Activated CD4-positive, alpha-beta T cell treated with anti-CD3 and anti-CD28 coated beads for 36 hours (primary cell): ENCODE data around the gene HOXA7. TPM values are rescaled to one million over a fixed set of nuclear protein-coding genes. Genes with fewer than 3 reads are reported as not detected.

Experiments used
- ATAC-seq: fragments of 200-7000 bp; cut with Tn5 transposase; one replicate; pipeline ENCODE4 v1.10.0; 2021; ENCODE audit warnings: mild to moderate bottlenecking, moderate library complexity
- CTCF ChIA-PET: fragments of 350-600 bp; sonication (Branson Sonifier 250); formaldehyde crosslinking; loops from one replicate; lab custom pipeline; 2021; ENCODE audit warnings: antibody characterized with exemption; lab: Charles Lee
- POLR2A ChIA-PET: fragments of 350-600 bp; sonication (Branson Sonifier 250); formaldehyde crosslinking; loops from one replicate; lab custom pipeline; 2021; ENCODE audit warnings: antibody characterized with exemption, inconsistent platforms; lab: Charles Lee
- DNase-seq: peaks from one replicate; pipeline ENCODE4 v3.0.0-alpha.2; 2020
- H3K27ac Mint-ChIP-seq: one replicate; pipeline ENCODE4 v1.8.0; 2021; ENCODE audit warnings: mixed read lengths
- H3K27me3 Mint-ChIP-seq: one replicate; pipeline ENCODE4 v1.8.0; 2021; ENCODE audit warnings: mixed read lengths
- H3K36me3 Mint-ChIP-seq: one replicate; pipeline ENCODE4 v1.8.0; 2021; ENCODE audit warnings: low read depth, mixed read lengths
- H3K4me1 Mint-ChIP-seq: one replicate; pipeline ENCODE4 v1.8.0; 2021; ENCODE audit warnings: mixed read lengths
- H3K4me3 Mint-ChIP-seq: one replicate; pipeline ENCODE4 v1.8.0; 2021; ENCODE audit warnings: mild to moderate bottlenecking, moderate library complexity, mixed read lengths
- H3K9me3 Mint-ChIP-seq: one replicate; pipeline ENCODE4 v1.8.0; 2021; ENCODE audit warnings: low read depth, mixed read lengths
- intact Hi-C, 2 experiments: fragments of 100-400 bp; cut with DNase I in 1 of 2; cut with micrococcal nuclease in 1 of 2; formaldehyde crosslinking; loops; one replicate each; pipeline versions ENCODE4 v1.14.2 to v1.15.1; 2022 to 2024; cut with DNase I, micrococcal nuclease
- total RNA-seq, 2 experiments: library from RNA; stranded (reverse); gene quantifications; one replicate each; pipeline ENCODE4 v1.2.3, GENCODE V29; 2021

HOXA7 gene
- total RNA-seq, 2 experiments from 2014 or later = not detected

DNA sequence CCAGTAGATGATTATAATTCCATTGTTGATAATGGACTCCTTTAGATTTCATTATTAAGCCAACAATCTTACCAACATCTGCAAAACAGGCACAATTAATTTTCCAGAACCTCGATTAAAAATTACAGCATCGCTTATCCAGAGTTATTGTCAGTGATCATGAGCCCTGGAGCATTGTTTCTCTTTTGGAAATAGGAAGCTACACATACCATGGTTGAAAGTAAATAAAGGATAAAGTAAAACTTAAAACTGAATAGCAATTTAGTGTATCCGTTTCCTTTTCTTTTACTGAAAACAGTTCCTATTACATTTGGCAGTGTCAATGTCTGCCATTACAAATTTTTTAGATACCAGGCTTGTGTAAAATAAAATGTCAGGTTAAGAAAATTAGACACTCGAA, 44.1 kb downstream of the HOXA7 start:
- POLR2A ChIA-PET = no interaction called here
- ATAC-seq = no peak

DNA sequence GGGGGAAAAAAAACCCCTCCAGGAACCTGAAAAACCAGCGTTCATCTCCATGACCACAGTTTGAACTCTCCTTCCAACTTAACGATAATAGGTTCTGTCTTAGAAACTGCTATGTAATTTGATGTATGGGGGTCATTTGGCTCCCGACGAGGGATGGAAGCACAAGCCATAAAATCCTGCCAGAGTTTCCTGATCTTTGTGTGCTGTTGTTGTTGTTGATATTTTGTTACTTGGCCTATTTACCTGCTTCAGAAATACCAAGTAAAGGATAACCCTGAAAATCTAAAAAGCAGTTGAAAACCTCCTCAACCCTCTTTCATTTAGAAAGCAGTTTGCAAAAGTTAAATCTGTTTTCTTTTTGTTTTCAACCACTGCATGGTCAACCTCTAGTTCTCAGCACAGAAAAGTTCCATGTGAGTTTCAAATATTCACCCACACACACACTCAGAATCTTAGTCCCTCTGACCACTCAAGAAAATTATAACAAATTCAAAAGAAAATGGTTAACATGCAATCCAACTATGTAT, 44.7 kb downstream of the HOXA7 start:
- Mint-ChIP-seq H3K27ac (no peak overlapping the region), H3K9me3 (no peaks in the 10 kb centered on the region), H3K36me3 (no peaks in the 10 kb centered on the region), H3K4me3 (no peak overlapping the region), H3K4me1 (no peaks in the 10 kb centered on the region), H3K27me3 (peaks cover 13% of the 10 kb centered on the region)
- ATAC-seq = no peak
- POLR2A ChIA-PET = no interaction called here
- CTCF ChIA-PET = no interaction called here
- DNase-seq = no peak
- intact Hi-C loops = no loop called here

More for the DNA sequence above, 44.1 kb downstream of the HOXA7 start:
- H3K36me3 Mint-ChIP-seq = no peaks in the 10 kb centered on the region
- intact Hi-C loops = no loop called here
- H3K4me1 Mint-ChIP-seq = no peaks in the 10 kb centered on the region
- no peaks in the 10 kb centered on the region for H3K9me3 Mint-ChIP-seq
- DNase-seq = no peak
- peaks cover 13% of the 10 kb centered on the region for H3K27me3 Mint-ChIP-seq
- H3K4me3 Mint-ChIP-seq = no peak overlapping the region
- CTCF ChIA-PET = no interaction called here
- H3K27ac Mint-ChIP-seq = no peak overlapping the region

DNA sequence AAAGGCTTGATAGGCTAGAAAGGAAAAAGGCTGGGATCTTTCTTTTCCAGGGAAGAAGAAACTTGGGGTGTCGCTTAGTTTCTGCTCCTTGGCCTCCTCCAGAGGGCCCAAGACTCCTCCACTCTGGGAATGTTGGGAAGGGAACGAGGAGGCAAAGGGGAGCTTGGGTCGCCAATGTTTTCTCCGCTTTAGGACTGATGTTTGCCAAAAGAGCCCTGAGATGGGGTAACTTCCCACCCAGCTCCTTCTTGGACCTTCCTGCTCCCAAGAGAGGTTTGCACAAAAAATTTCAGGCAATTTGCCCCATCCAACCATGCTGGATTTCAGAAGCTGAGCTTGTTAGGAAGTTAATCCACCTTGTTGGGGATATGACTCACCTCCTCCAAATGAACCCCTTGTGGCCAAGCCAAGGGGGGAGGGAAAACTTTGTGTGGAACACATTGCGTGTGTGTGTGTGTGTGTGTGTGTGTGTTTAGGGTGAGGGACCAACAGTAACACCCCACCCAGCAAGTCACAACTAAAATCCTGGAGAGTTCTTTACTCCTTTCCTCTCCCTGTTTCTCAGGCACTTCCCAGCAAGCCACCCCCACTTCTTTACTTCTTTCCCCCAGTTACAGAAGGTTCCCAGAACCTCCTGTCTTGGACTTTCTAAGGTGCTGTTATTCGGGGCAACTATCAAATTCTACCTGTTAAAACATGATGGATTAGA, 45.3 kb downstream of the HOXA7 start:
- H3K36me3 Mint-ChIP-seq = no peaks in the 10 kb centered on the region
- ChIA-PET CTCF (no interaction called here), POLR2A (no interaction called here)

DNA sequence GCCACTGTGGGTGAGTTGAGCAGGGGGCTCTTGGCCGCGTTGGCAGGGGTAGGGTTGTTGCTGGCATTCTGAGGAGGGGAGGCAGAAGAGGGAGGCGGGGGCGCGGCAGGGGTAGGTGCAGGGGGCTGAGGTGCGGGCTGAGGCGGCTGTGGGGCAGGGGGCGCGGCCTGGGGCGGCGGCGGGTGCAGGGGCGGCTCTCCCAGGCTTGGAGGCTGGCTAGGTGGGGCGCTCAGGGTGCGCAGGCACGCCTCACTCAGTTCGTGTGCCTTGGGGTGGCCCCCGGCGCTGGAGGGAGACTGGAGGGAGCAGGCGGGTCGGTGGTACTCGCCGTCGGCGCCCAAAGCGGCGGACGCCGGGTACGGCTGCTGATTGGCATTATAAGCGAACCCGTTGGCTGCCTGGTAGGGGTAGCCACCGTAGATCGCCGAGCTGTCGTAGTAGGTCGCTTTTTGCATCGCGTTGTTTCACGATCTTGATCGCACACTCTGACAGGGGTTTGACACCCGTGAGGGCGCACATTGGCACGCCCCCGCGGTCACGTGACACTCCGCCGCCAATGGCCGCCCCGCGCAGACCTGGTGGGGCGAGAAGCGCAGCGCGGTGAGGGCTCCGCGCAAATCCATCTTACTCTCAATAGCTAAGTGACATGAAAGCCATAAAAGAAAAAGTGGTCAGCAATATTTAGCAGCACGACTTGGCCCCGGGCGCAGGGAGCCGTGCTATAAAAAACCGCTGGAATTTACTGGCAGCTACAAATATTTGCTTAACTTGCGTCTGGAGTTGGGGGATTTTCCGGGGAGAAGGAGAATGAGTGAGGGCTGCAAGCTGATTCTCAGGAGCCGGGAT, 46.1 kb downstream of the HOXA7 start:
- H3K4me1 Mint-ChIP-seq = no peaks in the 10 kb centered on the region
- H3K27ac Mint-ChIP-seq = no peak overlapping the region
- intact Hi-C loops = no loop called here
- no peak for DNase-seq
- POLR2A ChIA-PET = no interaction called here
- peaks cover 18% of the 10 kb centered on the region for H3K27me3 Mint-ChIP-seq
- no peaks in the 10 kb centered on the region for H3K9me3 Mint-ChIP-seq
- no peak overlapping the region for H3K4me3 Mint-ChIP-seq
- no peak for ATAC-seq
- CTCF ChIA-PET = interaction anchor here (1.0 kb wide), 1 partner anchor 25 kb away, joined by 3 read pairs; no protein-coding TSS in a partner anchor
- H3K36me3 Mint-ChIP-seq = no peaks in the 10 kb centered on the region

More for the DNA sequence above, 45.3 kb downstream of the HOXA7 start:
- intact Hi-C loops = no loop called here
- DNase-seq (no peak), ATAC-seq (no peak)
- Mint-ChIP-seq H3K4me1 (no peaks in the 10 kb centered on the region), H3K27ac (no peak overlapping the region), H3K27me3 (peaks cover 11% of the 10 kb centered on the region), H3K9me3 (no peaks in the 10 kb centered on the region), H3K4me3 (no peak overlapping the region)

DNA sequence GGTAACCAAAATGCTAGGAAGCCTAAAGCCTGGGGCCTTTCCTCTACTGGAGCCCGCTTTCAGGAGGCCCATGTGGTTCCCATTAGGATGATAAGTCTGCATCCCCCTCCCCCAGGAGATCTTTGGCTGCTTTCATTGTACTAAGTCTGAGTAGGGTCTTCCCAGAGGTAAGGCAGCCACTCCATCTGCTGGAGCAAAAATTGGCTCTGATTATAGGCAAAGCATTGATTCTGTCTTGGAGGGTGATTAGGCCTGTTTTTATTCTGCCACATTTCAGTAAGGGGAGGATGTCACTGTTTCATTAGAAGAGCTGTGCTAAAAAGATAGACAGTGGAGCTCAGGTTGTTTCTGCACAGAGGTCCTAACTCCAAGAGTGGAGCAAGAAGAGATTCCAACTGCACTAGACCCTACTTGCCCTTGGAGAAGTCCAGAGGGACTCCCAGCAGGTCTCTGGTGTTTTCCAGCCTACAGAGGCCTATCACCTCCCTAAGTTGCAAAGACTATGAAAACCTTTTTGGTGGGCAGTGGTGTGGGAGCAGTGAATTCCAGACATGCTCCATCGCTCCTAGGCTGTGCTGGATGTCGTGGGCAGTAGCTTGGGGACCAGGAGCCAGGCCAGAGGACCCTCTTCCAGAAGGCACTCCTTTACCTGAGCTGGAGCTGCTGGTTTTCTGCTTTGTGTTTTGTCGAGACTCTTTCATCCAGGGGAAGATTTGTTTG, 46.8 kb downstream of the HOXA7 start:
- CTCF ChIA-PET = interaction anchor here (1.0 kb wide), 1 partner anchor 25 kb away, joined by 3 read pairs; no protein-coding TSS in a partner anchor

DNA sequence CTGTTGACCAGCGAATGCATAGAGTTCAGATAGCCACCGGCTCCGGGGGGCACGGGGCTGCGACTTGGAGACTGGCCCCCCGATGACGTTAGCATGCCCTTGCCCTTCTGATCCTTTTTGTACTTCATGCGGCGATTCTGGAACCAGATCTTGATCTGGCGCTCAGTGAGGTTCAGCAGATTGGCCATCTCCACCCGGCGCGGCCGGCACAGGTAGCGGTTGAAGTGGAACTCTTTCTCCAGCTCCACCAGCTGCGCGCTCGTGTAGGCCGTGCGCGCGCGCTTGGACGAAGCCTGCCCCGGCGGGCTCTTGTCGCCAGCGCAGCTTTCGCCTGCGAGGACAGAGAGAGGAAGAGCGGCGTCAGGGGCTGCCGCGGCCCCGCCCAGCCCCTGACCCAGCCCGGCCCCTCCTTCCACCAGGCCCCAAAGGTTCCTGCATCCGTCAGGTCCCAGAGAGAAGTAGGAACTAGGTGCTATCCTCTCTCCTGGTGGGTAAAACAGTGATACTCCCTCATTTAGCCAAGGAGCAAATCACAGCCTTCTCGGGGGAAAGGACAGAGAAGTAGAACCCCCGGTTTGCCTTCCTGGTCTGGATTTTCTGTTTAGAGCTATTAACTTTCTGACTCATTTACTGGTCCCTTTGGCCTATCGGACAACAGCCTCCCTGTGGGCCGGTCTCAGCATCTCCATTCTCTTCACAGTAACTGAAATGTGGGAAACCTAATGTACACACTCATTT, 47.9 kb downstream of the HOXA7 start:
- Mint-ChIP-seq H3K9me3 (no peaks in the 10 kb centered on the region), H3K4me3 (no peak overlapping the region), H3K36me3 (no peaks in the 10 kb centered on the region), H3K27me3 (peaks cover 31% of the 10 kb centered on the region), H3K4me1 (peaks cover 4% of the 10 kb centered on the region), H3K27ac (no peak overlapping the region)
- ChIA-PET CTCF (no interaction called here), POLR2A (no interaction called here)
- no peak for ATAC-seq
- DNase-seq = no peak
- intact Hi-C loops = no loop called here

More for the DNA sequence above, 46.8 kb downstream of the HOXA7 start:
- Mint-ChIP-seq H3K4me3 (no peak overlapping the region), H3K9me3 (no peaks in the 10 kb centered on the region), H3K4me1 (no peaks in the 10 kb centered on the region), H3K36me3 (no peaks in the 10 kb centered on the region), H3K27me3 (peaks cover 22% of the 10 kb centered on the region), H3K27ac (no peak overlapping the region)
- POLR2A ChIA-PET = no interaction called here
- no peak for ATAC-seq
- no peak for DNase-seq
- intact Hi-C loops = no loop called here

DNA sequence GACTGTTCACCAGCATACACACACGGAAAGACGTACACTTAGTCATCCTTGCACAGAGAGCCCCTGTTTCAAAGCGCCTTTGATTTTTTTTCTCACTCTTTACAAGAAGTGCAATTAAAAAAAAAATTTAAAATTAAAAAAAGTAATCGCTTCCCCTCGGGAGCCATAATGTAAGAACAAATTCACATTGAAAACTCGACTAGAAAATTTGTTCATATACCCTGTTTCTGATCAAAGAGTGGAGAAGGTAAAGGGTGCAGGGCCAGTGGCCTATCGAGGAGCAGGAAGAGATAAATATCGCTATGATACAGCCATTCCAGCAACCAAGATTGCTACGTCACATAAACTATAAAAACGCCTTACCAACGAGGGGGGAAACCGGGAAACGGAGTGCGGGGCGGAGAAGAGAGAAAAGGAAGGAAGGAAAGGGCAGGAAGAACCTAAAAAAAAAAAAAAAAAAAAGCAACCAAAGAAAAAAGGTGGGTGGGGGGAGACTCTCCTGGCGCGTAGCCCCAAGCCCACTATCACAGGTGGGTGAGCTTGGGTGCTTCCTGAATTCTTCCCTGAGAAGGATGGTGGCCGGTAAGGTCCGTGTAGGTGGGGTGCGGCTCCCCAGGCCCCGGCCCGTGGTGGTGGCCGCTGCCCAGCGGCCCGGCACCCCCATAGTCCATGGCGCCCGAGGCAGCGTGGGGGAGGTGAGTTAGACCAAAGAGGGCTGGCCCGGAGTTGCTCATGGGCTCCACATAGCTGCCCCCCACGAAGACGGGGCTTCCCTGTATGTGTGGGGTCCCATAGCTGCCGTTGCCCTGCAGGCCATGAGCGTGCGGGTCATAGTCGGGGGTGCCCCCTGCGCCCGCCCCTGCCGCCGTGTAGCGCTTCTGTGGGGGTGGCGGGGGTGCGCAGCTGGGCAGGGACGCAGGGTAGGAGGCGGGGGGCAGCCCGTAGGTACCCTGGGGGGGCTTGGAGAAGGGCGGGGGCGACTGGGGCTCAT, 48.8 kb downstream of the HOXA7 start:
- Mint-ChIP-seq H3K36me3 (no peaks in the 10 kb centered on the region), H3K4me3 (no peak overlapping the region), H3K4me1 (peaks cover 9% of the 10 kb centered on the region), H3K27me3 (peaks cover 37% of the 10 kb centered on the region), H3K27ac (no peak overlapping the region), H3K9me3 (no peaks in the 10 kb centered on the region)
- POLR2A ChIA-PET = no interaction called here
- intact Hi-C loops = no loop called here
- CTCF ChIA-PET = interaction anchor here (0.6 kb wide), 1 partner anchor 210 kb away, joined by 4 read pairs; no protein-coding TSS in a partner anchor
- ATAC-seq (no peak), DNase-seq (no peak)

DNA sequence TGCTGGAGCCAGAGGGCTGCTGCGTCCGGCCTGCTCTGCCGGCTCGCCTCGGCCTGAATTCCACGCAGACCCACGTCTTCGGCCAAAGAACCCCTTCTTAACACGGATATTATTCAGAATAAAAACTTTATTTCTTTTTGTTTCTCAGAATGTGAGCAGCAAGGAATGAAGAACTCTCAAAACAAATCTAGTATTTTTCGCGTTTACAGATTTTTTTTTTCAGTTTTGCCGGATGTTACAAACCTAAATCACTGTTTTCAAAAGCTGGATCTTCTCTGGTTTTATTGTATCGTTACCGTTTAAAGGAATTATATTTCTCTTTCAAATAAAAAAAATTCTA, 49.6 kb downstream of the HOXA7 start:
- peaks cover 43% of the 10 kb centered on the region for H3K27me3 Mint-ChIP-seq
- no peak overlapping the region for H3K4me3 Mint-ChIP-seq
- intact Hi-C loops = no loop called here
- H3K4me1 Mint-ChIP-seq = peaks cover 15% of the 10 kb centered on the region
- POLR2A ChIA-PET = no interaction called here
- CTCF ChIA-PET = no interaction called here
- no peak for ATAC-seq
- no peak overlapping the region for H3K27ac Mint-ChIP-seq
- H3K9me3 Mint-ChIP-seq = no peaks in the 10 kb centered on the region
- DNase-seq = no peak
- H3K36me3 Mint-ChIP-seq = no peaks in the 10 kb centered on the region

DNA sequence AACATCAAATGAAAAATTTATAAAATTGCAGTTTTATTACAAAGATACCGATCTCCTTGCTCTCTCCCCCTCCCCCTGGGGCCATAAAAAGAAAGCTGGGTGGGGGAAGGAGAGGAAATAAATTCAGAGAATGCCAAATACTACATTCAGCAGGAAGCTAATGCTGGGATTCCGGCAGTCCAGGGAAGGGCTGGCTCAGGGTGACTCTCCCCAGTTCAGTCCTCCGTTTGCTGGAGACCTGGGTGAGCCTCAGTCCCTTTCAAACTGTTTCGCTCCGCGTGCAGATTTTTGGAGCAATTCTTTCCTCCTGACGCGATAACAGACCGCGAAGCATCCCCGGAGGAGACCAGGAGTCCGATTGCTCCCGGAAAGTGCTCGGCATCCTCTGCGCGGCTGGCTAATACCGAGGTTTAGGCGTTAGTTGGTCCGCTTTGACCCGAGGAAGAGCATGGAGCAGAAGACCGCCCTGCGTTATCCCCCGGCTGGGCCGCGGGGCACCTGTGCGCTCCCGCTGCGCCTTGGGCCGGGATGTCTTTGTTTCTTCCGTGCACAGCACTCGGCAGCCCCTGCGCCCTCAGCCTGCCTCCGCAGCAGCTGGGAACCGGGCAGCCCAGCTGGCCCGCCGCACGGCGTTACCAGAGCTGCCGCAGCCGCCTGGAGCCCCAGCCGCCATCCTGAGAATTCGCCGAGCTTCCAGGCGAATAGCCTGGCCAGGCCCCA, 50.1 kb downstream of the HOXA7 start:
- no peak overlapping the region for H3K27ac Mint-ChIP-seq
- no peaks in the 10 kb centered on the region for H3K9me3 Mint-ChIP-seq
- no peak for DNase-seq
- no peak overlapping the region for H3K4me3 Mint-ChIP-seq
- intact Hi-C loops = no loop called here
- POLR2A ChIA-PET = no interaction called here
- ATAC-seq = no peak
- peaks cover 18% of the 10 kb centered on the region for H3K4me1 Mint-ChIP-seq
- no peaks in the 10 kb centered on the region for H3K36me3 Mint-ChIP-seq
- peaks cover 46% of the 10 kb centered on the region for H3K27me3 Mint-ChIP-seq
- CTCF ChIA-PET = no interaction called here
